HCT116 (cell line): Measurements from ENCODE around the gene RNF112. TPM values are rescaled to one million over a fixed set of nuclear protein-coding genes. Genes with fewer than 3 reads are reported as not detected.
A peak's percentile ranks its signal among the peaks of the same experiment; 100 is the strongest.

Experiments used
- ATAC-seq: fragments of 200-7000 bp; cut with Tn5 transposase; 2 replicates; pipeline ENCODE4 v1.9.1; 2020; ENCODE audit warnings: mild to moderate bottlenecking, moderate library complexity
- BruUV-seq: library from RNA; stranded (reverse); fragments of 400-500 nt; replicated peaks from 2 replicates; lab custom pipeline; 2021; lab: Mats Ljungman, UMichigan
- CTCF ChIA-PET: fragments of 300-600 bp; sonication (Branson Sonifier 250); formaldehyde crosslinking; loops from one replicate; lab custom pipeline; 2021; ENCODE audit warnings: antibody characterized with exemption; lab: Charles Lee
- POLR2A ChIA-PET: fragments of 300-600, 350-600 bp; sonication (Branson Sonifier 250); formaldehyde crosslinking; loops from one replicate; lab custom pipeline; 2021; ENCODE audit warnings: antibody characterized with exemption; lab: Charles Lee
- RAD21 ChIA-PET, 2 experiments: fragments of 300-600 bp; sonication (Branson Sonifier 250); formaldehyde crosslinking; loops; one replicate each; lab custom pipeline; 2023; ENCODE audit warnings: low total read pairs in 2 of 2; ENCODE audit not compliant: uncharacterized antibody in 2 of 2, unreplicated experiment in 2 of 2, low non-redundant PET in 1 of 2; lab: Charles Lee
- DNase-seq: peaks from one replicate; pipeline ENCODE4 v3.0.0-alpha.2; 2010; ENCODE audit warnings: low read depth, low spot score
- H2AFZ ChIP-seq: fragments of 200-600 bp; shearing (Covaris generic), sonication (generic); 2 replicates; pipeline ENCODE4 v1.6.1; 2017; ENCODE audit warnings: low read depth, mixed run types, mixed read lengths, antibody characterized with exemption, low read length; ENCODE audit not compliant: poor library complexity, severe bottlenecking
- H3K27ac ChIP-seq: 2 replicates; pipeline ENCODE4 v1.5.1; 2012; ENCODE audit warnings: low read depth, low read length
- H3K27me3 ChIP-seq: fragments of 200-600 bp; sonication (generic); 2 replicates; pipeline ENCODE4 v1.6.1; 2016; ENCODE audit warnings: mixed run types, low read length, mixed read lengths; ENCODE audit not compliant: insufficient read depth
- H3K36me3 ChIP-seq, 2 experiments: fragments of 200-500 bp in 1 of 2; fragments of 200-600 bp in 1 of 2; sonication (Bioruptor generic) in 1 of 2; sonication (generic) in 1 of 2; 2 replicates each; pipeline versions ENCODE4 v1.5.1 to v1.6.1; 2014 to 2016; ENCODE audit warnings: low read length in 2 of 2, inconsistent platforms in 1 of 2, mixed read lengths in 1 of 2, mixed run types in 1 of 2; ENCODE audit not compliant: insufficient read depth in 2 of 2, control insufficient read depth in 1 of 2
- H3K4me1 ChIP-seq, 2 experiments: fragments of 200-600 bp in 1 of 2; sonication (generic) in 1 of 2; 2 replicates each; pipeline versions ENCODE4 v1.5.1 to v1.6.1; 2012 to 2017; ENCODE audit warnings: low read length in 2 of 2, inconsistent platforms in 1 of 2, mild to moderate bottlenecking in 1 of 2, mixed read lengths in 1 of 2, mixed run types in 1 of 2, moderate library complexity in 1 of 2; ENCODE audit not compliant: insufficient read depth in 2 of 2, control insufficient read depth in 1 of 2
- H3K4me2 ChIP-seq: fragments of 200-600 bp; sonication (generic); 2 replicates; pipeline ENCODE4 v1.6.1; 2017; ENCODE audit warnings: mixed run types, low read length, mixed read lengths
- H3K4me3 ChIP-seq, 2 experiments: fragments of 200-600 bp in 1 of 2; sonication (generic) in 1 of 2; replicated peaks in 1 of 2; 2 replicates each; pipeline ENCODE4 v1.5.1; 2011 to 2016; ENCODE audit warnings: low read length in 2 of 2, control low read depth in 1 of 2, low read depth in 1 of 2, mild to moderate bottlenecking in 1 of 2, mixed read lengths in 1 of 2, mixed run types in 1 of 2
- H3K79me2 ChIP-seq: fragments of 200-600 bp; sonication (generic); 2 replicates; pipeline ENCODE4 v1.6.1; 2017; ENCODE audit warnings: mild to moderate bottlenecking, mixed run types, low read length, moderate library complexity, mixed read lengths; ENCODE audit not compliant: insufficient read depth
- H3K9ac ChIP-seq: fragments of 200-600 bp; sonication (generic); 2 replicates; pipeline ENCODE4 v1.6.1; 2016; ENCODE audit warnings: low read length, mixed read lengths
- H3K9me2 ChIP-seq: fragments of 200-600 bp; sonication (generic), shearing (Covaris generic); 2 replicates; pipeline ENCODE4 v1.6.1; 2017; ENCODE audit warnings: mixed run types, mild to moderate bottlenecking, moderate library complexity; ENCODE audit not compliant: insufficient read depth
- H3K9me3 ChIP-seq, 2 experiments: fragments of 200-500 bp in 1 of 2; fragments of 200-600 bp in 1 of 2; sonication (Bioruptor generic) in 1 of 2; sonication (generic) in 1 of 2; 2 replicates each; pipeline ENCODE4 v1.6.1; 2014 to 2017; ENCODE audit warnings: low read length in 2 of 2, mixed read lengths in 2 of 2, inconsistent platforms in 1 of 2, low read depth in 1 of 2, mild to moderate bottlenecking in 1 of 2, mixed run types in 1 of 2, moderate library complexity in 1 of 2; ENCODE audit not compliant: control insufficient read depth in 1 of 2, insufficient read depth in 1 of 2
- H4K20me1 ChIP-seq: fragments of 200-600 bp; sonication (generic), shearing (Covaris generic); 2 replicates; pipeline ENCODE4 v1.6.1; 2017; ENCODE audit warnings: mixed run types, mild to moderate bottlenecking, moderate library complexity; ENCODE audit not compliant: insufficient read depth
- CEBPB ChIP-seq: IDR thresholded peaks from 2 replicates; pipeline ENCODE4 v1.6.1; 2012; ENCODE audit warnings: low read depth
- EGR1 ChIP-seq: IDR thresholded peaks from 2 replicates; pipeline ENCODE4 v1.6.1; 2012; ENCODE audit warnings: low read depth
- EZH2 ChIP-seq: fragments of 200-600 bp; sonication (generic); IDR thresholded peaks from 2 replicates; pipeline ENCODE4 v1.6.1; 2017; ENCODE audit warnings: antibody characterized with exemption, mixed run types
- EZH2phosphoT487 ChIP-seq: fragments of 200-600 bp; IDR thresholded peaks from 2 replicates; pipeline ENCODE4 v1.6.1; 2018; ENCODE audit warnings: antibody characterized with exemption, borderline replicate concordance
- FOSL1 ChIP-seq: IDR thresholded peaks from 2 replicates; pipeline ENCODE4 v1.6.1; 2012; ENCODE audit warnings: low read depth
- POLR2AphosphoS5 ChIP-seq: IDR thresholded peaks from 2 replicates; pipeline ENCODE4 v1.6.1; 2011; ENCODE audit warnings: mild to moderate bottlenecking, low read depth, low read length, moderate library complexity
- RAD21 ChIP-seq: IDR thresholded peaks from 2 replicates; pipeline ENCODE4 v1.6.1; 2012; ENCODE audit warnings: low read depth, mild to moderate bottlenecking
- SIN3A ChIP-seq: IDR thresholded peaks from 2 replicates; pipeline ENCODE4 v1.6.1; 2012; ENCODE audit warnings: low read depth
- SRF ChIP-seq: IDR thresholded peaks from 2 replicates; pipeline ENCODE4 v1.6.1; 2012; ENCODE audit warnings: low read depth
- ZFX ChIP-seq: fragments of 450-650 bp; IDR thresholded peaks from 2 replicates; pipeline ENCODE4 v1.6.1; 2017
- ZNF274 ChIP-seq: fragments of 200-500 bp; sonication (Bioruptor generic); IDR thresholded peaks from 2 replicates; pipeline ENCODE4 v1.6.1; 2014; ENCODE audit warnings: mild to moderate bottlenecking, low read depth, low read length, inconsistent platforms
- intact Hi-C: fragments of 100-400 bp; cut with micrococcal nuclease; formaldehyde crosslinking; loops from 2 replicates; pipeline ENCODE4 v1.10.0; 2022
- total RNA-seq: library from RNA; stranded (reverse); gene quantifications from one replicate; pipeline ENCODE4 v1.2.1, GENCODE V29; 2021; ENCODE audit not compliant: unreplicated experiment
- TF ChIP-seq, protein P1 (sequence below): IDR thresholded peaks from 2 replicates; pipeline ENCODE4 v1.6.1; 2012; ENCODE audit warnings: low read depth
- TF ChIP-seq, protein P2 (sequence below), 3 experiments: fragments of 200-600 bp in 1 of 3; sonication (generic) in 1 of 3; IDR thresholded peaks in 2 of 3; conservative IDR thresholded peaks in 1 of 3; 2 replicates each; pipeline ENCODE4 v1.5.1; 2012 to 2017; ENCODE audit warnings: low read depth in 2 of 3, low read length in 2 of 3, antibody characterized with exemption in 1 of 3, borderline replicate concordance in 1 of 3, control low read depth in 1 of 3, mild to moderate bottlenecking in 1 of 3, mixed read lengths in 1 of 3, mixed run types in 1 of 3, moderate library complexity in 1 of 3; ENCODE audit not compliant: insufficient read depth in 1 of 3
- TF ChIP-seq, protein P3 (sequence below): IDR thresholded peaks from 2 replicates; pipeline ENCODE4 v1.6.1; 2012

The RNF112 gene
- total RNA-seq, 1 experiment from 2014 or later, result 0.98 TPM

- H3K36me3 ChIP-seq, result no peaks in the 10 kb centered on the region
- H4K20me1 ChIP-seq, result no peaks in the 10 kb centered on the region
- H3K4me2 ChIP-seq, result peak overlapping the region; percentile 64
- TF ChIP-seq CEBPB (no peak), SRF (no peak), EGR1 (no peak), FOSL1 (no peak), EZH2phosphoT487 (no peak), SIN3A (no peak), ZFX (no peak), RAD21 (no peak), POLR2AphosphoS5 (no peak), EZH2 (no peak), ZNF274 (no peak)
- TF ChIP-seq, protein P1, sequence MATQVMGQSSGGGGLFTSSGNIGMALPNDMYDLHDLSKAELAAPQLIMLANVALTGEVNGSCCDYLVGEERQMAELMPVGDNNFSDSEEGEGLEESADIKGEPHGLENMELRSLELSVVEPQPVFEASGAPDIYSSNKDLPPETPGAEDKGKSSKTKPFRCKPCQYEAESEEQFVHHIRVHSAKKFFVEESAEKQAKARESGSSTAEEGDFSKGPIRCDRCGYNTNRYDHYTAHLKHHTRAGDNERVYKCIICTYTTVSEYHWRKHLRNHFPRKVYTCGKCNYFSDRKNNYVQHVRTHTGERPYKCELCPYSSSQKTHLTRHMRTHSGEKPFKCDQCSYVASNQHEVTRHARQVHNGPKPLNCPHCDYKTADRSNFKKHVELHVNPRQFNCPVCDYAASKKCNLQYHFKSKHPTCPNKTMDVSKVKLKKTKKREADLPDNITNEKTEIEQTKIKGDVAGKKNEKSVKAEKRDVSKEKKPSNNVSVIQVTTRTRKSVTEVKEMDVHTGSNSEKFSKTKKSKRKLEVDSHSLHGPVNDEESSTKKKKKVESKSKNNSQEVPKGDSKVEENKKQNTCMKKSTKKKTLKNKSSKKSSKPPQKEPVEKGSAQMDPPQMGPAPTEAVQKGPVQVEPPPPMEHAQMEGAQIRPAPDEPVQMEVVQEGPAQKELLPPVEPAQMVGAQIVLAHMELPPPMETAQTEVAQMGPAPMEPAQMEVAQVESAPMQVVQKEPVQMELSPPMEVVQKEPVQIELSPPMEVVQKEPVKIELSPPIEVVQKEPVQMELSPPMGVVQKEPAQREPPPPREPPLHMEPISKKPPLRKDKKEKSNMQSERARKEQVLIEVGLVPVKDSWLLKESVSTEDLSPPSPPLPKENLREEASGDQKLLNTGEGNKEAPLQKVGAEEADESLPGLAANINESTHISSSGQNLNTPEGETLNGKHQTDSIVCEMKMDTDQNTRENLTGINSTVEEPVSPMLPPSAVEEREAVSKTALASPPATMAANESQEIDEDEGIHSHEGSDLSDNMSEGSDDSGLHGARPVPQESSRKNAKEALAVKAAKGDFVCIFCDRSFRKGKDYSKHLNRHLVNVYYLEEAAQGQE, result no peak
- TF ChIP-seq, protein P2, sequence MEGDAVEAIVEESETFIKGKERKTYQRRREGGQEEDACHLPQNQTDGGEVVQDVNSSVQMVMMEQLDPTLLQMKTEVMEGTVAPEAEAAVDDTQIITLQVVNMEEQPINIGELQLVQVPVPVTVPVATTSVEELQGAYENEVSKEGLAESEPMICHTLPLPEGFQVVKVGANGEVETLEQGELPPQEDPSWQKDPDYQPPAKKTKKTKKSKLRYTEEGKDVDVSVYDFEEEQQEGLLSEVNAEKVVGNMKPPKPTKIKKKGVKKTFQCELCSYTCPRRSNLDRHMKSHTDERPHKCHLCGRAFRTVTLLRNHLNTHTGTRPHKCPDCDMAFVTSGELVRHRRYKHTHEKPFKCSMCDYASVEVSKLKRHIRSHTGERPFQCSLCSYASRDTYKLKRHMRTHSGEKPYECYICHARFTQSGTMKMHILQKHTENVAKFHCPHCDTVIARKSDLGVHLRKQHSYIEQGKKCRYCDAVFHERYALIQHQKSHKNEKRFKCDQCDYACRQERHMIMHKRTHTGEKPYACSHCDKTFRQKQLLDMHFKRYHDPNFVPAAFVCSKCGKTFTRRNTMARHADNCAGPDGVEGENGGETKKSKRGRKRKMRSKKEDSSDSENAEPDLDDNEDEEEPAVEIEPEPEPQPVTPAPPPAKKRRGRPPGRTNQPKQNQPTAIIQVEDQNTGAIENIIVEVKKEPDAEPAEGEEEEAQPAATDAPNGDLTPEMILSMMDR (IDR thresholded peaks at IDR 0.05 in 2 of 3, conservative IDR thresholded peaks at IDR 0.05 in 1 of 3; ENCODE audit: borderline replicate concordance in 1 of 3, insufficient read depth in 1 of 3, low read depth in 2 of 3, low read length in 2 of 3), result no peak
- TF ChIP-seq, protein P3, sequence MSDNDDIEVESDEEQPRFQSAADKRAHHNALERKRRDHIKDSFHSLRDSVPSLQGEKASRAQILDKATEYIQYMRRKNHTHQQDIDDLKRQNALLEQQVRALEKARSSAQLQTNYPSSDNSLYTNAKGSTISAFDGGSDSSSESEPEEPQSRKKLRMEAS, result no peak
- TF ChIP-seq, all 23 proteins: peak for 0
- ATAC-seq (peak; percentile 15), DNase-seq (no peak)
- ChIA-PET CTCF (interaction anchor here (0.9 to 1.0 kb wide), 2 partner anchors 38 to 46 kb away, joined by 3 to 5 read pairs; partner anchors contain the start of gene B9D1), POLR2A (interaction anchor here (1.7 kb wide), 1 partner anchor 31 kb away, joined by 6 read pairs; the partner anchor contains the start of gene MAPK7), RAD21 (interaction anchor here in 1 of 2 experiments (1.0 kb wide), 1 partner anchor 31 kb away, joined by 3 read pairs; the partner anchor contains the start of gene MAPK7)
- Histone ChIP-seq H3K9me3 (no peaks in the 10 kb centered on the region), H3K27me3 (no peaks in the 10 kb centered on the region), H3K4me3 (peak overlapping the region in 1 of 2 experiments; percentile 0; a peak in 1 of 4 replicates), H3K4me1 (peaks cover 9 to 16% of the 10 kb centered on the region in 2 experiments; a peak in 3 of 4 replicates), H3K9ac (no peak overlapping the region), H3K9me2 (no peaks in the 10 kb centered on the region), H3K27ac (no peak overlapping the region), H3K79me2 (no peaks in the 10 kb centered on the region), H2AFZ (peak overlapping the region; percentile 7)
- intact Hi-C loops, result no loop called here
- BruUV-seq, result no TSS peak
Observed at GRCh38 chr17:19409066-19409465, 2.0 kb upstream of the RNF112 start.
